H1 (cell line): ENCODE measurements around the gene LSM14B. TPM values are rescaled to one million over a fixed set of nuclear protein-coding genes. Genes with fewer than 3 reads are reported as not detected.

Experiments used
- CTCF ChIA-PET: fragments of 300-600 bp; sonication (Branson Sonifier 250); formaldehyde crosslinking; loops from one replicate; lab custom pipeline; 2021; ENCODE audit not compliant: partially characterized antibody; lab: Charles Lee
- POLR2A ChIA-PET: fragments of 300-600 bp; sonication (Branson Sonifier 250); formaldehyde crosslinking; loops from one replicate; lab custom pipeline; 2021; ENCODE audit warnings: inconsistent platforms; ENCODE audit not compliant: partially characterized antibody; lab: Charles Lee
- DNase-seq, 2 experiments: peaks; one replicate each; pipeline versions ENCODE4 v3.0.0 to v3.0.0-alpha.2; 2010 to 2022; ENCODE audit warnings: low spot score in 2 of 2, low read depth in 1 of 2, mixed read lengths in 1 of 2
- FAIRE-seq: peaks from 2 replicates; lab custom pipeline; 2011; peaks lifted over from hg19 to GRCh38; lab: Jason Lieb, UNC
- H2AFZ ChIP-seq: 2 replicates; pipeline ENCODE4 v1.8.1; 2012; ENCODE audit warnings: low read length, inconsistent platforms
- H2AK5ac ChIP-seq: 2 replicates; pipeline ENCODE4 v1.6.1; 2013; ENCODE audit warnings: low read depth, low read length
- H2BK120ac ChIP-seq: replicated peaks from 2 replicates; pipeline ENCODE3; 2013; ENCODE audit warnings: low read depth, low read length, inconsistent platforms
- H2BK12ac ChIP-seq: 2 replicates; pipeline ENCODE4 v1.6.1; 2013; ENCODE audit warnings: low read depth, low read length
- H2BK15ac ChIP-seq: 2 replicates; pipeline ENCODE4 v1.6.1; 2013; ENCODE audit warnings: low read length
- H2BK20ac ChIP-seq: 2 replicates; pipeline ENCODE4 v1.6.1; 2013; ENCODE audit warnings: low read length
- H2BK5ac ChIP-seq: 2 replicates; pipeline ENCODE4 v1.6.1; 2013; ENCODE audit warnings: low read depth, low read length
- H3K14ac ChIP-seq: 2 replicates; pipeline ENCODE4 v1.6.1; 2013; ENCODE audit warnings: inconsistent platforms; ENCODE audit not compliant: insufficient read length
- H3K18ac ChIP-seq: 2 replicates; pipeline ENCODE4 v1.6.1; 2013; ENCODE audit warnings: low read length; ENCODE audit errors: extremely low read depth
- H3K23ac ChIP-seq: 2 replicates; pipeline ENCODE4 v1.6.1; 2013; ENCODE audit warnings: inconsistent platforms; ENCODE audit not compliant: insufficient read length
- H3K23me2 ChIP-seq: 2 replicates; pipeline ENCODE4 v1.6.1; 2013; ENCODE audit warnings: low read depth, low read length
- H3K27ac ChIP-seq: 2 replicates; pipeline ENCODE4 v1.6.1; 2011; ENCODE audit warnings: low read depth, low read length, inconsistent platforms
- H3K27me3 ChIP-seq, 4 experiments: replicated peaks in 1 of 4; 1 replicate in 1 of 4; 2 replicates in 3 of 4; pipeline versions ENCODE4 v1.6.1 to v1.8.1; 2011 to 2013; ENCODE audit warnings: low read length in 3 of 4, mild to moderate bottlenecking in 3 of 4, inconsistent platforms in 2 of 4, mixed read lengths in 2 of 4, moderate library complexity in 1 of 4; ENCODE audit not compliant: control insufficient read depth in 3 of 4, insufficient read depth in 3 of 4; ENCODE audit errors: extremely low read depth in 1 of 4
- H3K36me3 ChIP-seq, 4 experiments: 2 replicates each; pipeline versions ENCODE4 v1.6.1 to v1.8.1; 2011 to 2013; ENCODE audit warnings: mild to moderate bottlenecking in 4 of 4, low read length in 3 of 4, moderate library complexity in 2 of 4, control low read depth in 1 of 4, inconsistent platforms in 1 of 4; ENCODE audit not compliant: insufficient read depth in 4 of 4, control insufficient read depth in 2 of 4
- H3K4ac ChIP-seq: replicated peaks from 2 replicates; pipeline ENCODE3; 2013; ENCODE audit warnings: low read length, low read depth, mixed read lengths, inconsistent platforms; ENCODE audit not compliant: insufficient read length
- H3K4me1 ChIP-seq, 4 experiments: replicated peaks in 1 of 4; 1 replicate in 1 of 4; 2 replicates in 3 of 4; pipeline versions ENCODE4 v1.6.1 to v1.8.1; 2011 to 2013; ENCODE audit warnings: low read length in 3 of 4, inconsistent platforms in 2 of 4, mixed read lengths in 1 of 4; ENCODE audit not compliant: insufficient read depth in 4 of 4, control insufficient read depth in 3 of 4
- H3K4me2 ChIP-seq, 2 experiments: 2 replicates each; pipeline versions ENCODE4 v1.6.1 to v1.8.1; 2011 to 2013; ENCODE audit warnings: low read depth in 2 of 2, low read length in 2 of 2, control low read depth in 1 of 2, inconsistent platforms in 1 of 2, mild to moderate bottlenecking in 1 of 2; ENCODE audit not compliant: insufficient read depth in 1 of 2
- H3K4me3 ChIP-seq, 4 experiments: fragments of 200-600, 300-600 bp in 1 of 4; sonication (generic), shearing (Covaris generic), sonication (Bioruptor Twin) in 1 of 4; 2 replicates each; pipeline versions ENCODE4 v1.5.1 to v1.8.1; 2011 to 2016; ENCODE audit warnings: low read length in 4 of 4, low read depth in 3 of 4, control low read depth in 2 of 4, inconsistent platforms in 2 of 4, mild to moderate bottlenecking in 2 of 4, mixed read lengths in 1 of 4, moderate library complexity in 1 of 4; ENCODE audit not compliant: insufficient read depth in 2 of 4; ENCODE audit errors: extremely low read depth in 1 of 4
- H3K56ac ChIP-seq: replicated peaks from 2 replicates; pipeline ENCODE3; 2013; ENCODE audit warnings: low read depth, mild to moderate bottlenecking, mixed read lengths, low read length, inconsistent platforms; ENCODE audit not compliant: insufficient read length
- H3K79me1 ChIP-seq: 2 replicates; pipeline ENCODE4 v1.6.1; 2013; ENCODE audit warnings: low read depth, low read length, control low read depth
- H3K79me2 ChIP-seq, 2 experiments: 2 replicates each; pipeline versions ENCODE4 v1.6.1 to v1.8.1; 2012 to 2013; ENCODE audit warnings: low read length in 2 of 2, mild to moderate bottlenecking in 2 of 2, inconsistent platforms in 1 of 2; ENCODE audit not compliant: insufficient read depth in 2 of 2, control insufficient read depth in 1 of 2
- H3K9ac ChIP-seq, 4 experiments: replicated peaks in 1 of 4; 1 replicate in 1 of 4; 2 replicates in 3 of 4; pipeline versions ENCODE4 v1.6.1 to v1.8.1; 2011 to 2013; ENCODE audit warnings: low read depth in 3 of 4, low read length in 3 of 4, control low read depth in 2 of 4, mild to moderate bottlenecking in 2 of 4, moderate library complexity in 2 of 4, inconsistent platforms in 1 of 4; ENCODE audit errors: extremely low read depth in 1 of 4
- H3K9me3 ChIP-seq, 2 experiments: 2 replicates each; pipeline versions ENCODE4 v1.6.1 to v1.8.1; 2012 to 2013; ENCODE audit warnings: mild to moderate bottlenecking in 2 of 2, moderate library complexity in 2 of 2, control low read depth in 1 of 2, inconsistent platforms in 1 of 2, low read depth in 1 of 2, low read length in 1 of 2, mixed read lengths in 1 of 2; ENCODE audit not compliant: insufficient read depth in 2 of 2
- H4K20me1 ChIP-seq, 2 experiments: replicated peaks in 1 of 2; 2 replicates each; pipeline versions ENCODE3 to v1.8.1; 2011 to 2013; ENCODE audit warnings: inconsistent platforms in 2 of 2, low read length in 2 of 2, mild to moderate bottlenecking in 1 of 2; ENCODE audit not compliant: insufficient read depth in 2 of 2, control insufficient read depth in 1 of 2
- H4K5ac ChIP-seq: 2 replicates; pipeline ENCODE4 v1.6.1; 2013; ENCODE audit warnings: low read length, low read depth, mixed read lengths, inconsistent platforms; ENCODE audit not compliant: insufficient read length
- H4K8ac ChIP-seq: 2 replicates; pipeline ENCODE4 v1.8.0; 2013; ENCODE audit warnings: mild to moderate bottlenecking, moderate library complexity, low read length, inconsistent platforms; ENCODE audit not compliant: insufficient read depth; ENCODE audit errors: extremely low read depth
- H4K91ac ChIP-seq: replicated peaks from 2 replicates; pipeline ENCODE3; 2013; ENCODE audit warnings: low read length, mixed read lengths, inconsistent platforms; ENCODE audit not compliant: insufficient read length
- CBX5 ChIP-seq: fragments of 300-800, 300-1000 bp; sonication (generic); IDR thresholded peaks from 2 replicates; pipeline ENCODE4 v1.7.1; 2016; ENCODE audit warnings: antibody characterized with exemption, low read length, low read depth
- E2F6 ChIP-seq: IDR thresholded peaks from 2 replicates; pipeline ENCODE4 v1.6.1; 2012; ENCODE audit warnings: inconsistent platforms
- EZH2 ChIP-seq: fragments of 200-600 bp; sonication (generic); IDR thresholded peaks from 2 replicates; pipeline ENCODE4 v1.7.1; 2012; ENCODE audit warnings: low read depth, mild to moderate bottlenecking, moderate library complexity, low read length, inconsistent platforms; ENCODE audit not compliant: severe bottlenecking
- GABPA ChIP-seq: IDR thresholded peaks from 2 replicates; pipeline ENCODE4 v1.6.1; 2011; ENCODE audit warnings: mild to moderate bottlenecking, low read length, moderate library complexity, borderline replicate concordance; ENCODE audit not compliant: insufficient read depth
- HDAC6 ChIP-seq: IDR thresholded peaks from one replicate; pipeline ENCODE4 v1.7.1; 2012; ENCODE audit warnings: low read depth, mild to moderate bottlenecking, inconsistent platforms, low read length, moderate library complexity
- MAFK ChIP-seq: IDR thresholded peaks from 2 replicates; pipeline ENCODE4 v1.6.1; 2012; ENCODE audit warnings: low read depth, mild to moderate bottlenecking, improper control_type of control experiment, low read length
- POLR2AphosphoS5 ChIP-seq: IDR thresholded peaks from 2 replicates; pipeline ENCODE4 v1.6.1; 2011; ENCODE audit warnings: low read depth, low read length
- RNF2 ChIP-seq: fragments of 200-900, 300-1000 bp; sonication (generic); IDR thresholded peaks from 2 replicates; pipeline ENCODE4 v1.7.1; 2016; ENCODE audit warnings: borderline replicate concordance, low read depth, mild to moderate bottlenecking, antibody characterized with exemption, low read length; ENCODE audit not compliant: poor library complexity, severe bottlenecking; ENCODE audit errors: missing control alignments
- RXRA ChIP-seq: IDR thresholded peaks from 2 replicates; pipeline ENCODE4 v1.6.1; 2011; ENCODE audit warnings: low read depth, mild to moderate bottlenecking, low read length, moderate library complexity; ENCODE audit not compliant: insufficient read depth
- SP4 ChIP-seq: IDR thresholded peaks from 2 replicates; pipeline ENCODE4 v1.6.1; 2012; ENCODE audit warnings: low read length, inconsistent platforms
- YY1 ChIP-seq: IDR thresholded peaks from 2 replicates; pipeline ENCODE4 v1.6.1; 2011; ENCODE audit warnings: low read depth, mild to moderate bottlenecking, low read length
- WGBS, 2 experiments: shearing (Covaris generic) in 1 of 2; methylation state at CpG; one replicate each; pipeline versions ENCODE4 v1.1.6 to v1.1.7; 2013 to 2015; ENCODE audit warnings: low lambda C conversion rate in 2 of 2, mixed read lengths in 2 of 2, inconsistent platforms in 1 of 2, low coverage in 1 of 2, missing lambda C conversion rate in 1 of 2; ENCODE audit not compliant: insufficient replicate concordance in 2 of 2, insufficient coverage in 1 of 2, insufficient read length in 1 of 2; ENCODE audit errors: extremely low coverage in 1 of 2, missing lambda C conversion rate in 1 of 2; 5-methylcytosine and 5-hydroxymethylcytosine counted together
- polyA plus RNA-seq, 7 experiments: library from polyadenylated mRNA; depleted of rRNA in 3 of 7; stranded (reverse) in 5 of 7; unstranded in 2 of 7; fragments of >200 nt in 5 of 7; fragments of 200-250 nt in 2 of 7; gene quantifications; 1 replicate in 5 of 7; 2 replicates in 1 of 7; 4 replicates in 1 of 7; pipeline versions ENCODE4 v1.2.1 to v1.2.3, GENCODE V29; 2011 to 2013; ENCODE audit warnings: missing spikeins in 2 of 7, mixed read lengths in 2 of 7
- total RNA-seq: library from RNA; stranded (reverse); fragmentation: NEBNext Ultra II Directional; extraction: Animal tissue kit (Norgen Biotek cat#: 25700); gene quantifications from 2 replicates; pipeline ENCODE4 v1.2.1, GENCODE V29; 2021

Gene LSM14B
- total and polyA plus RNA-seq, 2 of the 8 experiments (the other 6 are each of a cell fraction or from before 2014, with no cell fraction given): 58.3 to 65.6 TPM

GRCh38 chr20:62133051-62133845 lies 11.0 kb downstream of the LSM14B start:
- Histone ChIP-seq H3K36me3 (peaks cover 50 to 98% (median 80%) of the 10 kb centered on the region in 4 experiments), H4K91ac (no peak overlapping the region), H3K27ac (no peak overlapping the region), H3K79me1 (no peaks in the 10 kb centered on the region; the same call in none of the 2 replicates), H2AK5ac (no peak overlapping the region), H2AFZ (no peak overlapping the region), H3K4me3 (no peak overlapping the region), H2BK120ac (no peak overlapping the region), H3K23ac (no peak overlapping the region), H2BK5ac (no peak overlapping the region), H4K20me1 (peaks cover 25 to 53% of the 10 kb centered on the region in 2 experiments), H3K79me2 (peaks cover 0 to 9% of the 10 kb centered on the region in 2 experiments; a peak in 1 of 4 replicates), H2BK20ac (no peak overlapping the region), H3K4me1 (no peaks in the 10 kb centered on the region), H4K8ac (peak overlapping the region; percentile 26; the same call in 1 of the 2 replicates), H3K9ac (no peak overlapping the region), H3K18ac (no peak overlapping the region), H3K4ac (no peak overlapping the region), H3K56ac (no peak overlapping the region), H3K14ac (no peak overlapping the region), H3K27me3 (no peaks in the 10 kb centered on the region), H2BK15ac (no peak overlapping the region), H4K5ac (no peak overlapping the region), H3K4me2 (no peak overlapping the region), H3K23me2 (no peaks in the 10 kb centered on the region), H3K9me3 (no peaks in the 10 kb centered on the region), H2BK12ac (no peak overlapping the region)
- WGBS, 2 experiments: 89% methylated on average over 28 of the region's 29 CpGs; no CpG with 5 or more reads in 1 of the 2 experiments
- CTCF ChIA-PET: interaction anchor here (0.9 to 4.4 kb wide), 8 partner anchors 9 to 235 kb away, joined by 3 to 27 read pairs (median 6); no protein-coding TSS in a partner anchor
- DNase-seq: no peak
- POLR2A ChIA-PET: interaction anchor here (0.6 to 5.2 kb wide), 12 partner anchors 8 to 150 kb away, joined by 3 to 61 read pairs (median 4); partner anchors contain the start of genes LSM14B, PSMA7, SS18L1 and TAF4
- FAIRE-seq: no peak
- TF ChIP-seq RNF2 (no peak), SP4 (no peak), RXRA (no peak), CBX5 (no peak), YY1 (no peak), HDAC6 (no peak), MAFK (no peak), GABPA (no peak), POLR2AphosphoS5 (no peak), E2F6 (no peak), EZH2 (no peak)
